OCI-LY1 (cell line): Measurements from ENCODE around the gene HSPA9.

Source experiments
- EZH2 ChIP-seq: fragments of 200-600 bp; sonication (generic), shearing (Covaris generic); IDR thresholded peaks from 2 replicates; pipeline ENCODE4 v1.8.0; 2017; ENCODE audit warnings: borderline replicate concordance, mixed run types, mild to moderate bottlenecking, antibody characterized with exemption, low read length, moderate library complexity, mixed read lengths
- TF ChIP-seq, protein P1 (sequence below): fragments of 200-600 bp; sonication (generic), shearing (Covaris generic); IDR thresholded peaks from 2 replicates; pipeline ENCODE4 v1.5.1; 2017; ENCODE audit warnings: mild to moderate bottlenecking, antibody characterized with exemption, low read length, moderate library complexity, mixed read lengths

DNA sequence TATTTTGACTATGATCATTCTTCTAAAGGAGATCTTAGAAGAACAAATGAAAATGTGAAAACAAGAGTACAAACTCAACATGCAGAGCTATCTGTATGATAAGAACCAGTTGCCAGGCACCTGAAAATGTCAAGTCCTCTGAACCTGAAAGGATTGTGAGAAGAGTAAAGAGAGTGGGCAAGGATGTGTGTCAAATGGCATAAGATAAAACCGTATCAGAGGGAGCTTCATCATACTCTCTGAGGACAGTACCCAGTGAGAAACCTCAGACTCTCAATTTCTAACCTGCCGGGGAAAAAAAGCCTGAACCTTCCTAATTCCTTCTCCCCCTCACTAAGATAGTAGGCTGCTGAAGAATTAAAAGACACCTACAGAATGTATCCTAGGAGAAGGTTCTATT lies 39.0 kb downstream of the HSPA9 start:
- TF ChIP-seq, protein P1, sequence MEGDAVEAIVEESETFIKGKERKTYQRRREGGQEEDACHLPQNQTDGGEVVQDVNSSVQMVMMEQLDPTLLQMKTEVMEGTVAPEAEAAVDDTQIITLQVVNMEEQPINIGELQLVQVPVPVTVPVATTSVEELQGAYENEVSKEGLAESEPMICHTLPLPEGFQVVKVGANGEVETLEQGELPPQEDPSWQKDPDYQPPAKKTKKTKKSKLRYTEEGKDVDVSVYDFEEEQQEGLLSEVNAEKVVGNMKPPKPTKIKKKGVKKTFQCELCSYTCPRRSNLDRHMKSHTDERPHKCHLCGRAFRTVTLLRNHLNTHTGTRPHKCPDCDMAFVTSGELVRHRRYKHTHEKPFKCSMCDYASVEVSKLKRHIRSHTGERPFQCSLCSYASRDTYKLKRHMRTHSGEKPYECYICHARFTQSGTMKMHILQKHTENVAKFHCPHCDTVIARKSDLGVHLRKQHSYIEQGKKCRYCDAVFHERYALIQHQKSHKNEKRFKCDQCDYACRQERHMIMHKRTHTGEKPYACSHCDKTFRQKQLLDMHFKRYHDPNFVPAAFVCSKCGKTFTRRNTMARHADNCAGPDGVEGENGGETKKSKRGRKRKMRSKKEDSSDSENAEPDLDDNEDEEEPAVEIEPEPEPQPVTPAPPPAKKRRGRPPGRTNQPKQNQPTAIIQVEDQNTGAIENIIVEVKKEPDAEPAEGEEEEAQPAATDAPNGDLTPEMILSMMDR = no peak
- no peak for TF ChIP-seq EZH2
